Measurements from ENCODE around the gene TMA7B.
"Not testable (repeated sequence)": the region's sequence is repeated elsewhere in the genome, so short reads cannot be mapped to it uniquely, and the experiment has no call there.

The TMA7B gene

GRCh38 chr22:39932918-39933649 lies 27.1 kb upstream of the TMA7B start:
- peak; percentile 61 for DNase-seq (ENCODE audit: low read depth)

GRCh38 chr22:39933741-39934140 lies 26.5 kb upstream of the TMA7B start:
- no peak for DNase-seq (ENCODE audit: low read depth)

- DNase-seq (ENCODE audit: low read depth): no peak
Measured at GRCh38 chr22:39935116-39935515, 25.1 kb upstream of the TMA7B start.

- no peak for DNase-seq (ENCODE audit: low read depth)
Measured at GRCh38 chr22:39935612-39936011, 24.6 kb upstream of the TMA7B start.

GRCh38 chr22:39936523-39937145 lies 23.6 kb upstream of the TMA7B start:
- DNase-seq (ENCODE audit: low read depth): no peak

GRCh38 chr22:39937906-39938305 lies 22.3 kb upstream of the TMA7B start:
- no peak for DNase-seq (ENCODE audit: low read depth)

GRCh38 chr22:39938509-39939111 lies 21.6 kb upstream of the TMA7B start:
- peak; percentile 52 for DNase-seq (ENCODE audit: low read depth)

- no peak for DNase-seq (ENCODE audit: low read depth)
Measured at GRCh38 chr22:39939830-39940229, 20.4 kb upstream of the TMA7B start.

- DNase-seq (ENCODE audit: low read depth): no peak
Measured at GRCh38 chr22:39940757-39941305, 19.4 kb upstream of the TMA7B start.

- no peak for DNase-seq (ENCODE audit: low read depth)
Measured at GRCh38 chr22:39941601-39942000, 18.6 kb upstream of the TMA7B start.

- DNase-seq (ENCODE audit: low read depth): no peak
Measured at GRCh38 chr22:39942439-39943230, 17.6 kb upstream of the TMA7B start.

GRCh38 chr22:39943337-39943736 lies 16.9 kb upstream of the TMA7B start:
- no peak for DNase-seq (ENCODE audit: low read depth)

- DNase-seq (ENCODE audit: low read depth): no peak
Measured at GRCh38 chr22:39943953-39944872, 16.0 kb upstream of the TMA7B start.

- DNase-seq (ENCODE audit: low read depth): no peak
Measured at GRCh38 chr22:39946126-39946502, 14.1 kb upstream of the TMA7B start.

GRCh38 chr22:39946503-39947219 lies 13.5 kb upstream of the TMA7B start:
- no peak for DNase-seq (ENCODE audit: low read depth)

GRCh38 chr22:39947220-39948216 lies 12.7 kb upstream of the TMA7B start:
- no peak for DNase-seq (ENCODE audit: low read depth)

GRCh38 chr22:39949964-39950737 lies 10.0 kb upstream of the TMA7B start:
- no peak for DNase-seq (ENCODE audit: low read depth)

GRCh38 chr22:39951603-39952293 lies 8.4 kb upstream of the TMA7B start:
- not testable (repeated sequence) for DNase-seq (ENCODE audit: low read depth)

Data from activated T-cell treated with anti-CD3 and anti-CD28 coated beads for 48 hours (primary cell).